Middle frontal gyrus (tissue), 1 donor: ENCODE results near the gene CTCFL.

ENCODE experiments used
- DNase-seq: peaks from one replicate; pipeline ENCODE4 v3.0.0-alpha.2; 2015; ENCODE audit warnings: low spot score; ENCODE audit errors: extremely low spot score

Gene CTCFL

DNA sequence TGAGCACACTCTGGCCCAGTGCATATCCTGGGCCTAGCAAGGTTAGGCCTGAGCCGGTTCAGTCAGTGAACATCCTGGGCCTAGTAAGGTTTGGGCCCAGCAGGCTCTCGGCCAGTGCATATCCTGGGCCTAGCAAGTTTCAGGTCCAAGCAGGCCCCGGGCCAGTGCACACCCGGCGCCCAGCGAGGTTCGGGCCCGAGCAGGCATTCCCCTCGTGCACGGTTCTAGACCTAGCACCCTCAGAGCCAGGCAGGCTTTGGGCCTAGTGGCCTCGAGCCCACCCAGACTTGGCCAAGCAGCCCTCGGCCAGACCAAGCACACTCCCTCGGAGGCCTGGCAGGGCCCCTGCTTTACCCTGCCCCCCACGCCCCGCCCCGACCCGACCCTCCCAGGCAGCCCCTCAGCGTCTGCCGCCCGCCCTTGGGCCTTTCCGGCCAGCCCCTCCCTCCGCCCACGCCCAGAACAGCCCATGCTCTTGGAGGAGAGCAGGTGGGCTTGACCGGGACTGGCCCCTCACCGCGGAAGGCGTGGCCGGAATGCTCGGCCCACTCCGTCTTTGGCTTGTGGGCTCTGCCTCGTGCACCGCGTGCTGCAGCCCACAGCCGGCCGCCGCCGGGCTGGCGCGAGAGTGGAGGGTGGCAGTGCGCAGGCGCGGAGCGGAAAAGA is at the start of gene CTCFL:
Gene CTCFL (minus strand): TSS at position 630 of the 666 bp plus-strand sequence. CDS start 935 bp downstream, outside the sequence.
- no peak for DNase-seq

DNA sequence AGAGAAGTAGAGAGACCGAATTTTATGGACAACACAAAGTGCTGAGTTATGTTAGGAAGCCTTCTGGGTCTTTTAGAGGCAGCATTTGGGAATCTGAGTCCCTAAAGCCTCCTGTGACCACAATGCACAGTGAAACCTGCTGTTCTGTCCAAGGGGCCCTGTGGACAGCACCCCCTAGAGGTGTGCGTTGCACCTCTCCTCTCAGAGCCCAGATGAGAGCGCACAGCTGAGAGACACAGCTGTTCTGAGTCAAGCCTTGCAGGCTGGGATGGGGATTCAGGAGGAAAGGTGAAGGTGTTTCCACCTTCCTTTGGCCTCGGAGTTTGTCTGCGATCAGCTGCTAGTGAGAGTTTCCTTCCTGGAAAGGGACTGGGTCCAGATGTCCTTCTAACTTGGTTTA is 49.0 kb upstream of the CTCFL start:
- no peak for DNase-seq

- no peak for DNase-seq
Observed at GRCh38 chr20:57573242-57573641, 48.3 kb upstream of the CTCFL start.

- no peak for DNase-seq
Observed at GRCh38 chr20:57571782-57572416, 47.0 kb upstream of the CTCFL start.

- DNase-seq: no peak
Observed at GRCh38 chr20:57570920-57571319, 46.0 kb upstream of the CTCFL start.

DNA sequence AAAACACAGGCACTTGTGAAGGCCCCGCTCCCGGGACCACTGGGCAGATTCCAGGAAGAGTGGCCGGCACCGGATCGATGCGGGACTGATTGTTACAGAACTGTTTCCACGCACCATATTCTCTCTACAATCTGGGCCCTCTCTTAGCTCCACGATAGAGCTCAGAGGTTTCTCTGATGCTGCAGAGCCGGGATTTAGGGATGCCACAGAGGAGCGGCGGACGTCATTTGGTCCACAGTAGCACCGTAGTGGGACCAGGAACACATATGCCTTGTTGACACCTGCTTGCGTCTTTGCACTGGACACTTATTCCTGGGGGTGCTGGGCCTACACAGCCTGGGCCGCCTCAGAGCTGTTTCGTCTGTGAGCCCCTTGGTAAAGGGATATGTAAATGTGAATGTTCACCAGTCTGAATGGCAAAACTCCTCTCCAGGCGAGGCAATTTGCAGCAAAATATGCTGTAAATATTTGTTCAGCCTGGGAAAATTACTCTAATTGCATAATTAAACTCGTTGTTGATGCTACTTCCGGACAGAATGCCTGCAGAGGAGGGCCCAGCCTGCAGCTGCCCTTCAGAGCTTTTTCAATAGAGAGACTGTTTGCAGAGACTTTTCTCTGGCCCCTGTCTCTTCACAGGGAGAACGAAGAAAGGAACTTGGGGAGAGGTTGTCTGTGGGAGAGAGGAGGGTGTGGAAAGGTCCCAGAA is 45.4 kb upstream of the CTCFL start:
- DNase-seq: no peak

DNA sequence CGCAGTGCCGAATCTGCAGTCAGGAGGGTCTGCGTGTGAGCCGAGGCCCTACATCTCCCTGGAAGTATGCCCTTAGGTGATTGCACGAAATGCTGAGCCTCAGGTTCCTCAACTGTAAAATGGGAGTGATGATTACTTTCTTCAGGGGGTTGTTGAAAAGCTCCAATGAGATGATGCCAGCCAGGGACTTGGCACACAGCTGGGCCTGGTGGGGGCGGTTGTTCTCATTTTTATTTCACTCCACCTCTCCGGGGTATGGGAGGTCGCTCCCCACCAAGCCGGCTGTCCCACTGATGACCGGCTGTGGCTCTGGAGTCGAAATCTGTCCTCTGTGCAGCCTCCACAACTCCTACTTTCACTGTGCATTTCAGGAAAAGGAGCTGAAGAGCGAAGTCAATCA is 44.0 kb upstream of the CTCFL start:
- DNase-seq: no peak

GRCh38 chr20:57568088-57568896 is 43.4 kb upstream of the CTCFL start:
- no peak for DNase-seq

DNA sequence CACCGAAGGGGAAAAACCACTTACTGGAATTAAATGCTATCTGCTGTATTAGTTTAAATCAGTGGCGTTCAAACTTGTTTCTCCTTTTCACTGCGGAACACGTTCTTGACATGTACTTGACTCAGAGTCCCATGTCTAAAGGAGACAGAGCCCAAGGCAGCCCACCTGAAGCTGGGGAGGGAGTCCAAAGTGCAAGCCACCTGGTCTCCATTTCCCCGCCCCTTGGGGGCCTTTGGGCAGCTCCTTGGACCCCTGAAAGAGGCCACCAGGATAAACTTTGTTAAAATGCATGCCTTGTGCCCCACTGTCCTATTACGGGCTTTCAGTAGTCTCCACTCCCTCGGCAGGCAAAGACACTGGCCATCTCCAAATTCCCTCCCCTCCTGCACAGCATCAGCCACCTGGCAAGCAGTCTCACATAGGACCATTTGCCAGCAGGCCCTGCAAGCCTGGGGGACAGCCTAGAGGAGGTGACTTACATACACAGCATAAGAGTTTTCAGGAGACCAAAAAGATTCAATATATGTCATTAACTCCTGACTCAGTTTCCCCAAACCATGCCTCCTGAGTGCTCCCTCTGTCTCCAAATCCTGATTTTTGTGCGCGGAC is 42.6 kb upstream of the CTCFL start:
- no peak for DNase-seq

DNA sequence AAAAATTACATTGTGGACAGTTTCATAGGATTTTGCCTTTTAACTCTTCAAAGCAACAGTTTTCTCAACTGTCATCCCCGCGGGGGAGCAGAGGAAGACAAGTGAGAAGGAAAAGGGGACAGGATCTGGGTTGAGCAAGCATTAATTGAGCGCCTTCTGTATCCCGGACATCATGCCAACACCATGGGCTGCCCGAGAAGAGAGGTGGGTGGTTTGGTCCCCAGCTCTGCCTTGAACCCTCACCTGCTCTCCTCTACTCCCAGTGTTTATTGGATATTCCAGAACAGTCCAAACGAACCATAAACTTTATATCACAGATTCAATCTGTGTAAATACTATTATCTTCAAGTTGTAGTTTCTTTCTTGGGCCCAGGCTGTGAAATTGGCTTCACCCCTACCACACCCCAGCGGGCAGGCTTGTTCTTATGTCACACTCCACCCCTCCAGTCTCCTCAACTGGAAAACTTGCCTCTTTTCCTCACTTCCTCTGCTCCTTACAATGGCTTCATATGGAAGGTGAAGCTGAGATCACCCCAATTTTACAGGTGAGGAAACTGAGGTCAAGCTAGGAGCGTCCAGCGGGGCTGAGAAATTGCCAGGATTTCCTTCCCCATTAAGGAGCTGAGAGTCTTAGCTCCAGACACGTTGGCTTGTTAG is 42.0 kb upstream of the CTCFL start:
- DNase-seq: no peak

GRCh38 chr20:57566399-57566798 is 41.5 kb upstream of the CTCFL start:
- DNase-seq: no peak

GRCh38 chr20:57564951-57565642 is 40.2 kb upstream of the CTCFL start:
- DNase-seq: no peak

DNA sequence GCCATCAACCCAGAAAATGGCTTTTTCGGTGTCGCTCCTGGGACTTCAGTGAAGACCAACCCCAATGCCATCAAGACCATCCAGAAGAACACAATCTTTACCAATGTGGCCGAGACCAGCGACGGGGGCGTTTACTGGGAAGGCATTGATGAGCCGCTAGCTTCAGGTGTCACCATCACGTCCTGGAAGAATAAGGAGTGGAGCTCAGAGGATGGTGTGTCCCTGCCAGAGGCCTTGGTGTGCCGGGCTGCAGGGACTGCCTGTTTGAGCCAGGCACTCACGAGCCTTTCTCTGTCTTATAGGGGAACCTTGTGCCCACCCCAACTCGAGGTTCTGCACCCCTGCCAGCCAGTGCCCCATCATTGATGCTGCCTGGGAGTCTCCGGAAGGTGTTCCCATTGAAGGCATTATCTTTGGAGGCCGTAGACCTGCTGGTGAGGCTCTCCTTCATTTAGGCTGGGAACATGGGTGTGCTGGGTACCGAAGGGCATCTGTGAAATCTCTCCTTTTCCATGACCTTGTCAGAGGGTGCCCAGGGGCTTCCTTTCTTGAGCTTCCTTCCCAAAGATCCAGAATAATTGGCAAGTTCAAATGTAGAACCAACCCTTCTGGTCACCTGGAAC is 39.4 kb upstream of the CTCFL start:
- DNase-seq: no peak

DNA sequence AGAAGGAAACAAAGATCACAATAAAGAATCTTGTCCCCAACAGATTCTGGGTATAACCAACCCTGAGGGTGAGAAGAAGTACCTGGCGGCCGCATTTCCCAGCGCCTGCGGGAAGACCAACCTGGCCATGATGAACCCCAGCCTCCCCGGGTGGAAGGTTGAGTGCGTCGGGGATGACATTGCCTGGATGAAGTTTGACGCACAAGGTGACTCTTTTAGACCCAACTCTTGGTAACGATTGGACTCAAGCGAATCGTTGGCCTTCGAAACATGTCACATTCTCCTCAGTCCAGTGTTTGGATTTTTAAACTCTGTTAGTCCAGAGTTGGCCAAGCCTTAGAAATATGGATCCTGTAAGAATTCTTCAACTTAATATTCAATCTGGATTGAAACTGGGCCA is 38.6 kb upstream of the CTCFL start:
- no peak for DNase-seq

GRCh38 chr20:57562541-57563465 is 37.9 kb upstream of the CTCFL start:
- DNase-seq: no peak

GRCh38 chr20:57561356-57562279 is 36.7 kb upstream of the CTCFL start:
- DNase-seq: no peak

GRCh38 chr20:57560554-57561355 is 35.8 kb upstream of the CTCFL start, which contains the start of gene PCK1:
Gene PCK1, plus strand, starts transcription at chr20:57561110. Its CDS starts 302 bp downstream, at chr20:57561412.
- DNase-seq: no peak
